HuH-7.5 (cell line): ENCODE measurements around the gene JADE1.

ENCODE experiments used
- DNase-seq: peaks from one replicate; pipeline ENCODE4 v3.0.0; 2011; ENCODE audit warnings: low spot score

Gene JADE1

GRCh38 chr4:128877934-128878333, 68.4 kb downstream of the JADE1 start:
- no peak for DNase-seq

- no peak for DNase-seq
These were observed 69.8 kb downstream of the JADE1 start for GRCh38 chr4:128879283-128879682.

- DNase-seq: no peak
These were observed 70.5 kb downstream of the JADE1 start for GRCh38 chr4:128879971-128880370.

GRCh38 chr4:128880662-128881061, 71.2 kb downstream of the JADE1 start:
- no peak for DNase-seq

- DNase-seq: no peak
These were observed 95.3 kb downstream of the JADE1 start for GRCh38 chr4:128904821-128905220.

- DNase-seq: no peak
These were observed 97.1 kb downstream of the JADE1 start for GRCh38 chr4:128906581-128906980.

- no peak for DNase-seq
These were observed 98.5 kb downstream of the JADE1 start for GRCh38 chr4:128907981-128908380.

GRCh38 chr4:128908735-128909134, 99.2 kb downstream of the JADE1 start:
- no peak for DNase-seq

GRCh38 chr4:128913228-128913627, 103.7 kb downstream of the JADE1 start:
- DNase-seq: no peak

- DNase-seq: no peak
These were observed 106.0 kb downstream of the JADE1 start for GRCh38 chr4:128915544-128915943.

GRCh38 chr4:128916832-128917231, 107.3 kb downstream of the JADE1 start:
- no peak for DNase-seq

- DNase-seq: no peak
These were observed 108.3 kb downstream of the JADE1 start for GRCh38 chr4:128917781-128918180.

- DNase-seq: no peak
These were observed 112.5 kb downstream of the JADE1 start for GRCh38 chr4:128921954-128922353.
